ENCODE data around the gene CABP4. TPM values are rescaled to one million over a fixed set of nuclear protein-coding genes. Genes with fewer than 3 reads are reported as not detected.

CABP4 gene
- total RNA-seq, 1 experiment from 2014 or later: not detected

DNA sequence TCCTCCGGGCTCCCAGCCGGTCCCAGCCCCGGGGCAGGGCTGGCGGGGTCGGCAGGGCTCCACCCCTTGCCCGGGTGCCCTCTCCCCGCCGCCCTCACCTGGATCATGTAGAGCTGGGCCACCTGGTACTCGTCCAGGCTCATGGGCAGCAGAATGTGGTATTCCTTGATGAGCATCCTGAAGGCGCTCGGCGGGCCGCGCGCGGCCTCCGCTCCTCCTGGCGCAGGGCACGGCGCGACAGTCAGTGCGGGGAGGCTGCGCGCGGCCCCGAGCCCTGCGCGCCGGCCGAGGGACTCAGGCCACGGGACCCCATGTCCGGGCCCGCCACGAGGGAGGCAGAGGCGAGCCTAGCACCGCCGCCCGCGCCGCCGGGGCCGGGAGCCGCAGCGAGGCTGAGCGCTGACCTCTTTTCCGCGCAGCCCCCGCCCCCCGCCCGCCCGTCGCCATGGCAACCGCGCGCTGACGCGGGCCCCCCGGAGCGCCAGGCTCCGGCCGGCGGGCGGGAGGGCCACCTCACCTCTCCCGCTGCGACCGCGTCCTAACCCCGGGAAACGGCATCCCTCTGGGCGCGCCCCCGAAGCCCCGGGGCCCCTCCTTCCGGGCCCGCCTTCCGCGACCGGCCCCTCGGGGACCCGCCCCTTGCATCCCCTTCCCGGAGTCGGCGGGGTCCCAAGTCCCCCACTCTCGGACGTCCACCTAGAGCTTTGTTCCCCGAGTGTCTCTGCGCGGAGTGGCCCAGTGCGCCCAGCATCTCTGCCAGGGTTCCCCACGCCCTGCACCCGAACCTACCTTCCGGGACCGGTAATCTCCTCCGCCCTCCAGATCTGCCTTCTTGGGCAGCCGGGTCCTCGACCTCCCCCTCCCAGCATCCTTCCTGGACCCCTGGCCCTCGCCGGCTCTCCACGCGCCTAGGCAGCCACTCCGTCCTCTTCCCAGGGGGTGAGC lies 49.1 kb downstream of the CABP4 start:
- Histone ChIP-seq H3K36me3 (ENCODE audit: control insufficient read depth in 1 of 2, insufficient read depth in 2 of 2, low read length in 2 of 2) (peaks cover 8 to 10% of the 10 kb centered on the region in 2 experiments; a peak in 3 of 4 replicates), H2AFZ (ENCODE audit: low read depth, low read length, poor library complexity, severe bottlenecking) (no peak overlapping the region), H3K9ac (ENCODE audit: low read length) (peak overlapping the region; percentile 95), H3K4me3 (replicated peaks in 1 of 2; ENCODE audit: low read depth in 1 of 2, low read length in 2 of 2) (peak overlapping the region; percentile 91 to 98), H3K27me3 (ENCODE audit: insufficient read depth, low read length) (no peaks in the 10 kb centered on the region), H3K9me3 (ENCODE audit: control insufficient read depth in 1 of 2, insufficient read depth in 1 of 2, low read depth in 1 of 2, low read length in 2 of 2) (no peaks in the 10 kb centered on the region), H3K27ac (ENCODE audit: low read depth, low read length) (peak overlapping the region; percentile 93), H3K4me2 (ENCODE audit: low read length) (peak overlapping the region; percentile 88), H3K9me2 (ENCODE audit: insufficient read depth) (no peaks in the 10 kb centered on the region), H3K79me2 (ENCODE audit: insufficient read depth, low read length) (peaks cover 29% of the 10 kb centered on the region), H4K20me1 (ENCODE audit: insufficient read depth) (no peaks in the 10 kb centered on the region), H3K4me1 (ENCODE audit: control insufficient read depth in 1 of 2, insufficient read depth in 2 of 2, low read length in 2 of 2) (peaks cover 31 to 43% of the 10 kb centered on the region in 2 experiments)
- POLR2A ChIA-PET: no interaction called here
- RAD21 ChIA-PET (ENCODE audit: low non-redundant PET in 1 of 2, low total read pairs in 2 of 2, uncharacterized antibody in 2 of 2, unreplicated experiment in 2 of 2): interaction anchor here in 1 of 2 experiments (0.6 kb wide), 1 partner anchor 79 kb away, joined by 4 read pairs; the partner anchor contains the start of gene GSTP1
- BruUV-seq (replicated peaks): no TSS peak
- CTCF ChIA-PET: interaction anchor here (2.4 kb wide), 1 partner anchor 103 kb away, joined by 11 read pairs; the partner anchor contains the start of gene PPP1CA
- ATAC-seq (no peak), DNase-seq (ENCODE audit: low read depth, low spot score) (no peak)
- intact Hi-C loops (cut with micrococcal nuclease): no loop called here
- no peak for TF ChIP-seq ATF3 (IDR thresholded peaks at IDR 0.05)
- no peak for TF ChIP-seq EGR1 (IDR thresholded peaks at IDR 0.05; ENCODE audit: low read depth)
- TF ChIP-seq JUND (IDR thresholded peaks at IDR 0.05): no peak
- no peak for TF ChIP-seq CBX3 (IDR thresholded peaks at IDR 0.05; ENCODE audit: low read depth)
- no peak for TF ChIP-seq RAD21 (IDR thresholded peaks at IDR 0.05; ENCODE audit: low read depth)
- no peak for TF ChIP-seq TCF7L2 (IDR thresholded peaks at IDR 0.05; ENCODE audit: borderline replicate concordance, extremely low read depth, insufficient read depth, insufficient read length)
- TF ChIP-seq MAX (IDR thresholded peaks at IDR 0.05): no peak
- no peak for TF ChIP-seq FOSL1 (IDR thresholded peaks at IDR 0.05; ENCODE audit: low read depth)
- TF ChIP-seq EZH2 (IDR thresholded peaks at IDR 0.05): no peak
- no peak for TF ChIP-seq ZNF274 (IDR thresholded peaks at IDR 0.05; ENCODE audit: low read depth, low read length)
- no peak for TF ChIP-seq SRF (IDR thresholded peaks at IDR 0.05; ENCODE audit: low read depth)
- no peak for TF ChIP-seq CTCF (IDR thresholded peaks at IDR 0.05 in 2 of 3, conservative IDR thresholded peaks at IDR 0.05 in 1 of 3; ENCODE audit: borderline replicate concordance in 1 of 3, insufficient read depth in 1 of 3, low read depth in 2 of 3, low read length in 2 of 3)
- no peak for TF ChIP-seq EZH2phosphoT487 (IDR thresholded peaks at IDR 0.05; ENCODE audit: borderline replicate concordance)
- no peak for TF ChIP-seq POLR2AphosphoS5 (IDR thresholded peaks at IDR 0.05; ENCODE audit: low read depth, low read length)
- TF ChIP-seq, protein P1, sequence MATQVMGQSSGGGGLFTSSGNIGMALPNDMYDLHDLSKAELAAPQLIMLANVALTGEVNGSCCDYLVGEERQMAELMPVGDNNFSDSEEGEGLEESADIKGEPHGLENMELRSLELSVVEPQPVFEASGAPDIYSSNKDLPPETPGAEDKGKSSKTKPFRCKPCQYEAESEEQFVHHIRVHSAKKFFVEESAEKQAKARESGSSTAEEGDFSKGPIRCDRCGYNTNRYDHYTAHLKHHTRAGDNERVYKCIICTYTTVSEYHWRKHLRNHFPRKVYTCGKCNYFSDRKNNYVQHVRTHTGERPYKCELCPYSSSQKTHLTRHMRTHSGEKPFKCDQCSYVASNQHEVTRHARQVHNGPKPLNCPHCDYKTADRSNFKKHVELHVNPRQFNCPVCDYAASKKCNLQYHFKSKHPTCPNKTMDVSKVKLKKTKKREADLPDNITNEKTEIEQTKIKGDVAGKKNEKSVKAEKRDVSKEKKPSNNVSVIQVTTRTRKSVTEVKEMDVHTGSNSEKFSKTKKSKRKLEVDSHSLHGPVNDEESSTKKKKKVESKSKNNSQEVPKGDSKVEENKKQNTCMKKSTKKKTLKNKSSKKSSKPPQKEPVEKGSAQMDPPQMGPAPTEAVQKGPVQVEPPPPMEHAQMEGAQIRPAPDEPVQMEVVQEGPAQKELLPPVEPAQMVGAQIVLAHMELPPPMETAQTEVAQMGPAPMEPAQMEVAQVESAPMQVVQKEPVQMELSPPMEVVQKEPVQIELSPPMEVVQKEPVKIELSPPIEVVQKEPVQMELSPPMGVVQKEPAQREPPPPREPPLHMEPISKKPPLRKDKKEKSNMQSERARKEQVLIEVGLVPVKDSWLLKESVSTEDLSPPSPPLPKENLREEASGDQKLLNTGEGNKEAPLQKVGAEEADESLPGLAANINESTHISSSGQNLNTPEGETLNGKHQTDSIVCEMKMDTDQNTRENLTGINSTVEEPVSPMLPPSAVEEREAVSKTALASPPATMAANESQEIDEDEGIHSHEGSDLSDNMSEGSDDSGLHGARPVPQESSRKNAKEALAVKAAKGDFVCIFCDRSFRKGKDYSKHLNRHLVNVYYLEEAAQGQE (IDR thresholded peaks at IDR 0.05; ENCODE audit: low read depth): no peak
- TF ChIP-seq CEBPB (IDR thresholded peaks at IDR 0.05; ENCODE audit: low read depth): no peak
- TF ChIP-seq SIN3A (IDR thresholded peaks at IDR 0.05; ENCODE audit: low read depth): no peak
- TF ChIP-seq, protein P2, sequence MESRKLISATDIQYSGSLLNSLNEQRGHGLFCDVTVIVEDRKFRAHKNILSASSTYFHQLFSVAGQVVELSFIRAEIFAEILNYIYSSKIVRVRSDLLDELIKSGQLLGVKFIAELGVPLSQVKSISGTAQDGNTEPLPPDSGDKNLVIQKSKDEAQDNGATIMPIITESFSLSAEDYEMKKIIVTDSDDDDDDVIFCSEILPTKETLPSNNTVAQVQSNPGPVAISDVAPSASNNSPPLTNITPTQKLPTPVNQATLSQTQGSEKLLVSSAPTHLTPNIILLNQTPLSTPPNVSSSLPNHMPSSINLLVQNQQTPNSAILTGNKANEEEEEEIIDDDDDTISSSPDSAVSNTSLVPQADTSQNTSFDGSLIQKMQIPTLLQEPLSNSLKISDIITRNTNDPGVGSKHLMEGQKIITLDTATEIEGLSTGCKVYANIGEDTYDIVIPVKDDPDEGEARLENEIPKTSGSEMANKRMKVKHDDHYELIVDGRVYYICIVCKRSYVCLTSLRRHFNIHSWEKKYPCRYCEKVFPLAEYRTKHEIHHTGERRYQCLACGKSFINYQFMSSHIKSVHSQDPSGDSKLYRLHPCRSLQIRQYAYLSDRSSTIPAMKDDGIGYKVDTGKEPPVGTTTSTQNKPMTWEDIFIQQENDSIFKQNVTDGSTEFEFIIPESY (IDR thresholded peaks at IDR 0.05; ENCODE audit: extremely low read depth, insufficient replicate concordance, low read length): no peak

Measured in HCT116 (cell line).